WTC11 (cell line): ENCODE results near the gene SMAD3. TPM values are rescaled to one million over a fixed set of nuclear protein-coding genes. Genes with fewer than 3 reads are reported as not detected.

Experiments
- ATAC-seq: fragments of 200-7000 bp; cut with Tn5 transposase; 2 replicates; pipeline ENCODE4 v1.10.0; 2021; ENCODE audit warnings: mild to moderate bottlenecking, moderate library complexity
- CTCF ChIA-PET: fragments of 300-600 bp; sonication (Branson Sonifier 250); formaldehyde crosslinking; loops from one replicate; lab custom pipeline; 2021; ENCODE audit warnings: antibody characterized with exemption; lab: Charles Lee
- POLR2A ChIA-PET: fragments of 350-600 bp; sonication (Branson Sonifier 250); formaldehyde crosslinking; loops from one replicate; lab custom pipeline; 2021; ENCODE audit warnings: antibody characterized with exemption; lab: Charles Lee
- DNase-seq: peaks from one replicate; pipeline ENCODE4 v3.0.0; 2021; ENCODE audit warnings: low spot score
- H3K27ac Mint-ChIP-seq: 2 replicates; pipeline ENCODE4 v1.8.0; 2021; ENCODE audit warnings: mixed read lengths
- H3K27me3 Mint-ChIP-seq: 2 replicates; pipeline ENCODE4 v1.8.0; 2021; ENCODE audit warnings: low read depth, mild to moderate bottlenecking, moderate library complexity, mixed read lengths
- H3K36me3 Mint-ChIP-seq: 2 replicates; pipeline ENCODE4 v1.8.0; 2021; ENCODE audit warnings: mixed read lengths
- H3K4me1 Mint-ChIP-seq: 2 replicates; pipeline ENCODE4 v1.8.0; 2022; ENCODE audit warnings: mixed read lengths
- H3K4me3 Mint-ChIP-seq: 2 replicates; pipeline ENCODE4 v1.8.0; 2021; ENCODE audit warnings: mild to moderate bottlenecking, moderate library complexity, mixed read lengths
- H3K9me3 Mint-ChIP-seq: 2 replicates; pipeline ENCODE4 v1.8.0; 2021; ENCODE audit warnings: mixed read lengths
- ARID4B ChIP-seq: sonication (generic); formaldehyde crosslinking; IDR thresholded peaks from 2 replicates; pipeline ENCODE4 v1.8.0; 2023; ENCODE audit warnings: missing genetic modification reagents, mild to moderate bottlenecking, borderline replicate concordance
- ATF3 ChIP-seq: sonication (generic); formaldehyde crosslinking; conservative IDR thresholded peaks from 2 replicates; pipeline ENCODE4 v1.8.1; 2022; ENCODE audit warnings: mild to moderate bottlenecking, missing genetic modification reagents
- E2F4 ChIP-seq: sonication (generic); formaldehyde crosslinking; IDR thresholded peaks from 2 replicates; pipeline ENCODE4 v1.8.1; 2022; ENCODE audit warnings: low read depth, mild to moderate bottlenecking, moderate library complexity, missing genetic modification reagents, borderline replicate concordance
- HMGA2 ChIP-seq: fragments of 250-450 bp; sonication (Bioruptor Pico); IDR thresholded peaks from 2 replicates; pipeline ENCODE4 v1.4.0; 2021; ENCODE audit warnings: mild to moderate bottlenecking, moderate library complexity
- HMGXB4 ChIP-seq: sonication (generic); formaldehyde crosslinking; IDR thresholded peaks from 2 replicates; pipeline ENCODE4 v1.8.1; 2023; ENCODE audit warnings: mild to moderate bottlenecking, moderate library complexity, missing genetic modification reagents
- IRF1 ChIP-seq: sonication (generic); formaldehyde crosslinking; IDR thresholded peaks from 2 replicates; pipeline ENCODE4 v1.8.0; 2023; ENCODE audit warnings: missing genetic modification reagents
- IRF2 ChIP-seq: sonication (generic); formaldehyde crosslinking; IDR thresholded peaks from 2 replicates; pipeline ENCODE4 v1.8.0; 2022; ENCODE audit warnings: low read depth, missing genetic modification reagents, borderline replicate concordance
- JAZF1 ChIP-seq: fragments of 250-450 bp; sonication (Bioruptor Pico); IDR thresholded peaks from 2 replicates; pipeline ENCODE4 v1.9.0; 2021; ENCODE audit warnings: moderate library complexity, mild to moderate bottlenecking, inconsistent platforms
- MAX ChIP-seq: sonication (generic); formaldehyde crosslinking; IDR thresholded peaks from 2 replicates; pipeline ENCODE4 v1.8.0; 2022; ENCODE audit warnings: mild to moderate bottlenecking, missing genetic modification reagents
- MLX ChIP-seq: sonication (generic); formaldehyde crosslinking; IDR thresholded peaks from 2 replicates; pipeline ENCODE4 v1.8.1; 2023; ENCODE audit warnings: mild to moderate bottlenecking, missing genetic modification reagents, moderate library complexity
- NFYB ChIP-seq: sonication (generic); formaldehyde crosslinking; conservative IDR thresholded peaks from 2 replicates; pipeline ENCODE4 v1.8.0; 2022; ENCODE audit warnings: low read depth, missing genetic modification reagents
- NR2C2 ChIP-seq: sonication (generic); formaldehyde crosslinking; IDR thresholded peaks from 2 replicates; pipeline ENCODE4 v1.8.0; 2022; ENCODE audit warnings: mild to moderate bottlenecking, missing genetic modification reagents
- RELA ChIP-seq: sonication (generic); formaldehyde crosslinking; IDR thresholded peaks from 2 replicates; pipeline ENCODE4 v1.8.1; 2022; ENCODE audit warnings: missing genetic modification reagents, mild to moderate bottlenecking, borderline replicate concordance
- SMAD4 ChIP-seq: sonication (generic); formaldehyde crosslinking; IDR thresholded peaks from 2 replicates; pipeline ENCODE4 v1.8.0; 2022; ENCODE audit warnings: mild to moderate bottlenecking, missing genetic modification reagents
- SP1 ChIP-seq: sonication (generic); formaldehyde crosslinking; conservative IDR thresholded peaks from 2 replicates; pipeline ENCODE4 v1.8.1; 2022; ENCODE audit warnings: missing genetic modification reagents
- TCF7 ChIP-seq: sonication (generic); formaldehyde crosslinking; IDR thresholded peaks from 2 replicates; pipeline ENCODE4 v1.8.0; 2022; ENCODE audit warnings: mild to moderate bottlenecking, low read depth, missing genetic modification reagents, moderate library complexity
- ZNF396 ChIP-seq: fragments of 250-450 bp; sonication (Bioruptor Pico); IDR thresholded peaks from 2 replicates; pipeline ENCODE4 v1.8.0; 2021; ENCODE audit warnings: mild to moderate bottlenecking, moderate library complexity, borderline replicate concordance
- ZNF423 ChIP-seq: fragments of 250-450 bp; sonication (Bioruptor Pico); IDR thresholded peaks from 2 replicates; pipeline ENCODE4 v2.1.2; 2022; ENCODE audit warnings: mild to moderate bottlenecking, moderate library complexity
- ZNF532 ChIP-seq: fragments of 250-450 bp; sonication (Bioruptor Pico); IDR thresholded peaks from 2 replicates; pipeline ENCODE4 v1.9.0; 2021; ENCODE audit warnings: mild to moderate bottlenecking, borderline replicate concordance
- total RNA-seq: library from RNA; stranded (reverse); gene quantifications from 3 replicates; pipeline ENCODE4 v1.2.3, GENCODE V29; 2021

The SMAD3 gene
- total RNA-seq, 1 experiment from 2014 or later: 34.6 TPM

GRCh38 chr15:67173786-67174185 is 108.4 kb downstream of the SMAD3 start:
- TF ChIP-seq ZNF532 (CRISPR knock-in tag): no peak
- no peak for TF ChIP-seq IRF1 (CRISPR knock-in tag)
- no peak for TF ChIP-seq NFYB (CRISPR knock-in tag)
- no peak for TF ChIP-seq NR2C2 (CRISPR knock-in tag)
- no peak for TF ChIP-seq ZNF423 (CRISPR knock-in tag)
- no peak for TF ChIP-seq TCF7 (CRISPR knock-in tag)
- TF ChIP-seq HMGA2 (CRISPR knock-in tag): no peak
- TF ChIP-seq MLX (CRISPR knock-in tag): no peak
- TF ChIP-seq RELA (CRISPR knock-in tag): no peak
- no peak for TF ChIP-seq ZNF396 (CRISPR knock-in tag)
- no peak for TF ChIP-seq E2F4
- no peak for TF ChIP-seq HMGXB4
- no peak for TF ChIP-seq MAX
- TF ChIP-seq JAZF1 (CRISPR knock-in tag): no peak
- TF ChIP-seq ARID4B: no peak
- no peak for TF ChIP-seq IRF2
- TF ChIP-seq SMAD4 (CRISPR knock-in tag): no peak
- no peak for TF ChIP-seq SP1 (CRISPR knock-in tag)
- TF ChIP-seq ATF3: no peak
- Mint-ChIP-seq H3K9me3 (no peaks in the 10 kb centered on the region), H3K4me1 (peaks cover 43% of the 10 kb centered on the region), H3K36me3 (peaks cover 7% of the 10 kb centered on the region; the same call in 1 of the 2 replicates), H3K27me3 (no peaks in the 10 kb centered on the region), H3K27ac (peak overlapping the region; percentile 54), H3K4me3 (no peak overlapping the region)
- ChIA-PET POLR2A (no interaction called here), CTCF (interaction anchor here (1.5 kb wide), 1 partner anchor 227 kb away, joined by 4 read pairs; no protein-coding TSS in a partner anchor)
- ATAC-seq (no peak), DNase-seq (no peak)
